DMS79 treated with DMSO at 0.1 percent for 48 hours (cell line): ENCODE data around the gene HOGA1.

Source experiments
- DNase-seq: peaks from one replicate; lab custom pipeline; 2025; lab: John Stamatoyannopoulos, UW

Gene HOGA1

GRCh38 chr10:97580421-97581367 is 3.5 kb upstream of the HOGA1 start:
- no peak for DNase-seq

GRCh38 chr10:97582169-97582568 is 2.0 kb upstream of the HOGA1 start:
- no peak for DNase-seq

GRCh38 chr10:97583476-97583875 is 713 bp upstream of the HOGA1 start:
- DNase-seq: no peak

GRCh38 chr10:97584798-97585438 is 729 bp downstream of the HOGA1 start:
- DNase-seq: no peak

GRCh38 chr10:97585439-97585811 is 1.2 kb downstream of the HOGA1 start:
- DNase-seq: no peak

- DNase-seq: no peak
Observed at GRCh38 chr10:97587183-97587582, 3.0 kb downstream of the HOGA1 start.

- no peak for DNase-seq
Observed at GRCh38 chr10:97589479-97589878, 5.3 kb downstream of the HOGA1 start, which contains the start of gene C10orf62. TSS of gene C10orf62 (plus strand) at chr10:97589721. CDS start at chr10:97589898, 177 bp downstream.

GRCh38 chr10:97590082-97590747 is 6.0 kb downstream of the HOGA1 start:
- no peak for DNase-seq

- no peak for DNase-seq
Observed at GRCh38 chr10:97590748-97591495, 6.7 kb downstream of the HOGA1 start.

- DNase-seq: no peak
Observed at GRCh38 chr10:97593421-97593820, 9.2 kb downstream of the HOGA1 start.

GRCh38 chr10:97596101-97597082 is 12.2 kb downstream of the HOGA1 start:
- no peak for DNase-seq

- DNase-seq: no peak
Observed at GRCh38 chr10:97597778-97598177, 13.6 kb downstream of the HOGA1 start.

- DNase-seq: no peak
Observed at GRCh38 chr10:97598407-97599271, 14.4 kb downstream of the HOGA1 start.

GRCh38 chr10:97599272-97599619 is 15.1 kb downstream of the HOGA1 start:
- no peak for DNase-seq

GRCh38 chr10:97600616-97601015 is 16.4 kb downstream of the HOGA1 start:
- no peak for DNase-seq

- no peak for DNase-seq
Observed at GRCh38 chr10:97601268-97602215, 17.4 kb downstream of the HOGA1 start.

GRCh38 chr10:97607095-97607636 is 23.0 kb downstream of the HOGA1 start:
- DNase-seq: no peak

GRCh38 chr10:97608991-97609561 is 24.9 kb downstream of the HOGA1 start:
- no peak for DNase-seq
